Astrocyte of the hippocampus (primary cell): ENCODE data around the gene OTUB2.

Experiments used
- DNase-seq: peaks from one replicate; pipeline ENCODE4 v3.0.0; 2011; ENCODE audit warnings: low read depth, low spot score

The OTUB2 gene

DNA sequence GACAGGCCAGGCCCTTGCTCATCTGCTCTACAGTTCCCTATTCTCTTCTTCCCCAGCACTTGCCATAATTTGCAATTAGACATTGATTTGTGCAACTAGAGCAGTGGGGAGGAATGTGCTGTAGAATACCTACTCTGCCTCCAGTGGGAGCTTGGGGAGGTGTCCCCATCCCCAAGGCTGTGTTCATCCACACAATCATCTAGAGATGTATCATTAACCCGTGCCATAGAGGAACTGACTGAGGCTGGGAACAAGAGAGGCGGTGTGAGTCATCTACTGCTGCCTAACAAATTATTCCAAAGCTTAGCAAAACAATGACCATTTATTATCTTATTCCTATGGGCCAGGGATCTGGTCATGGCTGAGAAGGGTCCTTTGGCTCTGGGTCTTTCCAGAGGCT lies 5.1 kb upstream of the OTUB2 start:
- no peak for DNase-seq

DNA sequence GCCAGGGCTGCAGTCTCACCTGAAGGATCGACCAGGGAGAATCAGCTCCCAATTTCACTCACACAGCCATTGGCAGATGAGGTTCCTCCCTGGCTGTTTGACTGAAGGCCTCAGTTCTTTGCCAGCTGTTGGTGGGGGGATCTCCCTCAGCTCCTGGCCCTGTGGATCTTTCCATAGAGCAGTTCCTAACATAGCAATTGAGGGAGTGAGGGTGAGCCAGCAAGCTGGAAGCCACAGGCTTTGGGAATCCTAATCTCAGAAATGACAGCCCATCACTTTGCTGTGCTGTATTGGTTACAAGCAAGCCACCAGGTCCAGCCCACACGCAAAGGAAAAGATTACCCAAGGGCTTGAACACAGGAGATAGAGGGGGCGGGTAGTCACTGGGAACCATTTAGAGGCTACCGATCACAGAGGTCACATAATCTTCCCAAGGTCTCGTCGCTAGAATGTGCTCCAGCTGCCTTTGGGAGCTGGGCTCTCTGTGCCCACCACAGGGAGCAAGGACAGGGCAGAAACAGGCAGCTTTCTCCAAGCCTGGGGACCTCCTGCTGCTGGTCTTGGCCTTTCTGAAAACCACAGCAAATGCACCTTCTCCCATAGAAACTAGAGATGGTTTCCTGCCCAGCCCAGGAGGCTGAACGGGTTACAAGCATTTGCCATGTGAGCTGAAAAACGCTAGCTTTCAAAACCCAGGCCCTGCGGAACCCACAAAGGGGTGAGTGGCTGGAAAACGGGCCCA lies 4.6 kb upstream of the OTUB2 start:
- DNase-seq, result no peak

DNA sequence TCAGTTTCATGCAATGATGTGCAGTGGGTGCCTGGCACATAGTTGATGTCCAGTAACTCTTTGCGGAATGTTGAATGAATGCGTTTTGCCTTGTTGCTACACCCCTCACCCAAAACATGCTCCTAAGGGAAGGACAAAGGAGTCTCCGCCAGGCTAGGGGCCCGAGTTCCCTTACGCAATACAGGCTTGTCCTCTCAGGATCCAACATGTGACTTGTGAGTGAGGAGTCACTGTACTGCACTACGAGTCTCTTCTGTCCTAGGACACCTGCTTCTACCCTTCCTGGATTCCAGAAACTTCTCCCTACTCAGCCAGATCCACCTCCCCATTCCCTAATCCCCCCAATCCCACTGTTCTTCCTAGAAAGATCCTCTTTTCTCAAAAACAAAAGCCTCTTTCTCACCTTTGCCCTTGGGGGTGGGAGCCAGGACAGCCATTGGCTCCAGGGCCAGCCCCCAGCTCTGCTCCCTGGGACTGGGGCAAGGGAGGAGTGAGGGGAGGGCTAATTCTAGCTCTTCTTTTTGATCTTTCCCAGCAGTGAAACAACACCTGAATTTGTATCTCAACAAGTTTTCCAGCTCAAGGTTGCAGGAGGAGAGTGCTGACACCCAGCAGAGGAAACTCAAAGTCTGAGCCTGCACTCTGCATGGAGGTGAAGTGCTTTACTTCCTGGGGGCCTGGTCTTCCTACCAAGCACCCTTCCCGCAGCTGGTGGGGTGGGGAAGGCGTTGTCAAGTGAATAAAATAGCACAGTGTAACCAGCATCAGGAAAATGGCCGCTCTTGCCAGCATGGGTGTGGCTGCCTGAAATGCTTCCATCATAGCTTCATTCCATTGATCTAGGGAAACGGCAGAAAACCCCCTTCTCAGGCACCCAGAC lies 3.4 kb upstream of the OTUB2 start:
- no peak for DNase-seq

DNA sequence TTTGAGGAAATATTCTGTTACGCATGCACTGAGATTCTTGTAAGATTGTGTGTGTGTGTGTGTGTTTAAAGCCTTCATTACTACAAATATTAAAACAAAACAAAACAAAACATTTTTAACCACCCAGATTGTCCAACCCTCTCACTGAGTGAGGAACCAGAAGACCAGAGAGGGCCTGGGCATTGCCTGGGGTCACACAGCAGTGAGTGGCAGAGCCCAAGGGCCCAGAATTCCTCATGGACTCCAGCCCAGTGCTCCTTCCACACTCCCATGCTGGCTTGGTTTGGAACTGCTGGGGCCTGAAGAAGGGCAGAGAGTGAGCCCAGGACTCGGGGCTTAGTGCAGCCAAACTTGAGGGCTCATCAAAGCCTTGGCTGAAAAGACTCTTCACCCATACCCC lies 1.6 kb upstream of the OTUB2 start:
- no peak for DNase-seq

DNA sequence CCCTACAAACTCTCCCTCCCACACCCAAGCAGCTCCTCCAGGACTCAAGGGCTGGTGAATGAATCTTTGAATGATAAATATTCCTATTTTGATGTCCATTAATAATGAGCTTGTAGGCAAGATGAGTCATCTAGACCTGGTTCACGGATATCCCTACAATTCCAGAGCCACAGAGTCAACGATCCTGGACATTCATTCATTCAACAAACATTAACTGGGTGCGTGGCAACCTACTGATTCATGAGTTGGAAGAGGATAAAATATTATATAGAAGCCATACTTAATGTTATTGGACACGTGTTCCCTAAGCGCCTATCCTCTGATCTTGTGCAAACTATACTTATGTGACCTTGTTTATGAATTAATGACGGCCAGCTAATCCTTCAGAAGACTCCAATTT lies 420 bp upstream of the OTUB2 start:
- no peak for DNase-seq

DNA sequence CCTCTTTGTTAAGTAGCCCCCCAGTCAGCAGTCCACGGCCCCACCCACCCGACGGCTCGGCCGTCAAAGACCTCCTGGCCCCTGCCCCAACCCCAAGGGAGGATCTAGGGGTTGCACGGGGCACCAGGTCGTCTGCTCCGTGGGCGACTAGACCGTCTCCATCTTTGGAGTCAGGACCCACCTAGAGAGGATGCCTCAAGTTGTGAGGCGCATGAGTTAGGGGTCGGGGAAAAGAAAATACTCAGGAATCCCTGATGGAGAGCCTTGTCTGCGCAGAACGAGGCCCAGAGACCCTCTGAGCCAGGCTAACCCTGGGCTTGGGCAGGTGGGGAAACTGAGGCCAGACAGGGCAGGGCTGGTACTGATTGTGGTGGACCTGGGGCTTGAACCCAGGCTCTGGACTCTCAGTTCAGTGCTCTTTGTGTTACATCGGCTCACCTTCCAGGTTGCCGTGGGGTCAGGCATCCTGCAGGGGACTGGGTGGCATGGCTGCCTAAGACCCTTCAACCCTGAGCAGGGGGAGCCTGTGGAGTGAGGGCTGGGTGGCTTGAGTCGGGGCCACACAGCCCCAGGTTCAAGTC lies 839 bp downstream of the OTUB2 start:
- no peak for DNase-seq

DNA sequence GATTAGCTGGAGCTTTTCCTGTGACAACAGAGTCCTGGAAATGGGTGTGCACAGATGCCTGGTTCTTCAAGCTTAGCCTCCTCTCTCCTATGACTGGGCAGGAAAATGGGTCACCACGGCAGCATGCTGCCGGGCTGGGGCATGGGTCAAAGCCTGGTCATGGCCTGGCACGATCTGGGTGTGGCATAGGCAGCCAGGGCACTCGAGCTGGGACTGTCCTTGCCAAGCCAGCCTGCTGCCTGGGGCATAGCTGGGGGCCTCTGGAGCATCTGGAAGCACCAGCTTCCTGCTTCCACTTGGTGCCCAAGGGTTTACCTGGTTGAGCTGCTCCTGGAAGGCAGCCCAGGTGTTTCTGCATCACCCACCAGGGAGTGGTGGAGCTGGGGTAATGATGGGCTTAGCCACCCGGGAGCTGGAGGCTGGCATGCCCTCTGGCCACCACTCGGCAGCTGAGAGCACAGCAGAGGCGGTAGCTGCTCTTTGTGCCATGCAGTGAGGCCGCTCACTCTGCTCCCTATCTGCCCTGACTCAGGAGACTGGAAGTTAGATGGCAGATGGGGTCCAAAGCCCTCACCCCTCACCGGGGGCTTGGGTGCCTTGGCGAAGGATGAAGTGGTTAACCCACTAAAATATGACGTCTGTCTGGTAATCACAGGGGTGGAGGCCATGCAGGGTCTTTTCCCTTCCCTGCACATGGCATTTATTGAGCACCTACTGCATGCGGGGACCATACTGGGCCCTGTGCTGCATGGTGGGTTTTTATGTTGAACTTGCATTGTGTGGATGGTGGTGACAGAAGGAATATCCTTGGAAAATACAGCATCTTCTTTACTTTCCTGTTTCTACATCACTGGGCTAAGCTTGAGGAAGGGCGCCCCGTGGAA lies 1.7 kb downstream of the OTUB2 start:
- no peak for DNase-seq

DNA sequence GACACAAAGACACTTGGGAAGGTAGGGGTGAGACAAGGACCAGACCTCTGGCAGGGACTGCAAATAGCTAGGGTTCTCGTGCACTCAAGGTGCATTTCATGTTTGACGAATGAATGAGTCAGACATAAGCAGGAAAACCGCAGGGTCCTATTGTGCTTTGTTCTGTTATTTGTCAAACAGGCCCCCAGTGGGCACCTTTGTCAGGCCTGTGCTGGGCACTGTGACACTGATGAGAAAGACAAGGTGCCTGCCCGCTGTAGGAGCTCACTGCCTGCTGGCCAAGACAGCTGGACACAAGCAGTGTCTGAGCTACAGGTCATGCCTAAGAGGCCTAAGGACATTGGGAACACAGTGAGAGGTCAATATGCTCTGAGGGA lies 2.3 kb downstream of the OTUB2 start:
- peak; percentile 54 for DNase-seq

DNA sequence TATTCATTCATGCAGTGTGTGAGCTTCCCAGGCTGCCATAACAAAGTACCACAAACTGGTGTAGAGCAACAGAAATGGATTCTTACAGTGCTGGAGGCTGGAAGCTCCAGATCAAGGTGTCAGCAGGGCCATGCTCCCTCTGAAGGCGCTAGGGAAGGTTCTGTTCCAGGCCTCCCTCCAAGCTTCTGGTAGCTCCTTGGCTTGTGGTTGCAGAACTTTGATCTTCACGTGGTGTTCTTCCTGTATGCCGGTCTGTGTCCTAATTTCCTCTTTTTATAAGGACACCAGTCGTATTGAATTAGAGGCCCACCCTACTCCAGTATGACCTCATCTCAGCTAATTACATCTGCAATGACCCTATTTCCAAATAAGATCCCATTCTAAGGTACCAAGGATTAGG lies 3.1 kb downstream of the OTUB2 start:
- no peak for DNase-seq

DNA sequence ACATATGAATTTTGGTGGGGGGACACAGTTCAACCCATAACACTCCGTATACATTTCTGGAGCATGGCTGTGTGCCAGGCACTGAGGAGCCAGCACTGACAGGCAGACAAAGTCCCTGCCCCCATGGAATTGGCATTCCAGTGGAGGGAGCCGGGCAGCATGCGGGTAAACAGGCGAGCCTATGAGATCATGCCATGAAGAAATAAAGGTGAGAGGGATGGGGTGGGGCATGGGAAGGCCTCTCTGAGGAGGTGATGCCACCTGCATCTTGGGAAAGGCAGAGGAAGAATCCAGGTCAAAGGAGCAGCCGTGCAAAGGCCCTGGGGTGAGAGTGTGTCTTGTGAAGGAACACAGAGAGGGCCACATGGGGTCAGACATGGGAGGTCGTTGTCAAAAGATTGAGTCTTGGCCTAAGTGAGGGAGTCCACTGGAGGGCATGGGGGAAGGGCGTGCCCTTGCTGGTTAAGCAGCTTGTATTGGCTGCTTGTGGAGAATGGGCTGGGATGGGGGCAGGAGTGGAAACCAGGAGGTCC lies 3.6 kb downstream of the OTUB2 start:
- DNase-seq, result no peak

DNA sequence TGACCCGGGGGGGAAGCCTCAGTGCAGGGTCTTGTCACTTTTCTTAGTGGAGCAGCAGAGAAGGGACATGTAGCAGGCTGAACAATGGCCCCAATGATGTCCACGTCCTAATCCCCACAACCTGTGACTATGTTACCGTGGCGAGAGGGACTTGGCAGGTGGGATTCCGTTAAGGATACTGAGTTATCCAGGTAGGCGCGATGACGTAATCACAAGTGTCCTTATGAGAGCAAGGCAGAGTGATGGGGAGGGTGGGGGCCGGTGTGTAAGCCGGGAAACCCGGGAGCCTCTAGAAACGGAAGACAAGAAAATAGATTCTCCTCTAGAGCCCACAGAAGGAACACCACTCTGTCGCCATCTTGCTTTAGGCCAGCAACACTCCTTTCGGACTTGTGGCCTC lies 4.4 kb downstream of the OTUB2 start:
- DNase-seq, result no peak

DNA sequence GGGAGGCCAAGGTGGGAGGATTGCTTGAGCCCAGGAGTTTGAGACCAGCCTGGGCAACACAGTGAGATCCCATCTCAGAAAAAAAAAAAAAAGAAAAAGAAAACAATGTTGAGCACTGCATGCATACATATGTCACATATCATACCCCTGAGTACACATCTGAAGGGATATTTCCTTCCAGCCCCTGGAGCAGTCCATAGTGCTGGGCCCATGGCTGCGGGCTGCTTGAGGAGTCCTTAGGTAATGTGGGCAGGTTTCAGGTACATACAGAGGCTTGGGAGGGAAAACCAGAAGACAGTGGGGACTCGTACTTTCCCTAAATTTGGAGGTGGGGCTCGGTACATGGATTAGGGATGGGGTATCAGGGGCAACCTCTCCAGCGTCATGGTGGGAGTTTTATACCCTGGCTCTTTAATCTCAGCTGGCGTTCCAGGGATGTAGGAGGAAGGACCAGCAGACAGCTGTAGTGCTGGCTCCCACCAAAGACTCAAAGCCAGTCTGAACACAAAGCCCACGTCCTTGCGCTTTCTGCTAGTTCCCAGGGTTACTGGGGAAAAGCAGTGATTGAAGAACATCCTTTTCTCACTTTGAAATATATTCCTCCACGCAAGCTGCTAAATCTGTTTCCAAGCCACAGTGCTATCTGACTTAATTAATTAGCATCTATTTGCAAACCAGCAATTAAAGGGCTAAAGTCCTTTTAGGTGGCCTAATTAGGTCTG lies 5.2 kb downstream of the OTUB2 start:
- no peak for DNase-seq

DNA sequence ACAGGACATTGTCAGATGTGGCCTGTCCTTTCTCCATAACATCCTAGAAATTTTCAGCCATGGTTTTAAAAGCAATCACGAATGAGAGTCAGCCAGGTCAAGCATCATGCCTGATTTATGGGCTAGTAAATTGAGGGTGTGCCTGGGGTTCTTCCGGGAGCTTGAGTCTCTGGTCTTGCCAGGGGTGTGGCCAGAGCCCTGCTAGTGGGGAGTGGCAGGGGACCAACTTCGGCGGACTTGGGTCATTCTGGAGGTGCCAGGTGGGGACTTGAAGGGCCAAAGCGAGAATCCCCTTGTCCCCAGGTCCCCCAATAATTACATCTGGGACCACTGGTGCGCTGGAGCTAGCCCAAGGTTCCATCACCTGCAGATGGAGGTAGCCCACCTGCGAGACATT lies 5.7 kb downstream of the OTUB2 start:
- no peak for DNase-seq

DNA sequence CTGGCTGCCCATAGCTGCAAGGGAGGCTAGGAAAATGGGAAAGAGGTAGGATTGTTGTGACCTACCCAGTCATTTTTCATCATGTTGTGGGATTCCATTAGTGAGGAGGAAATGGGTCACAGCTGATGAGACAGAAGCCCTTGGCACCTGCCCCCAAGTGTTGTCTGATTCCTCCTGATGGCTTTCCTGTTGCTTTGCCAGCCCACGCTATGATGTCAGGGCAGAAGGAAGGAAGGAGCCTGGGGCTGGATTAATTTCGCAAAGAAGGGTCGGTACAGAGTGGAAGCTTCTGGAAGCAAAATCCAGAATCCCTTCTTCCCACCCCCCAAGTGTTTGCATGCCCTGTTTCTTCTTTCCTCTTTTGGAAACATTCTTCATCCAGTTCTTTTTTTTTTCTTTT lies 8.7 kb downstream of the OTUB2 start:
- no peak for DNase-seq

DNA sequence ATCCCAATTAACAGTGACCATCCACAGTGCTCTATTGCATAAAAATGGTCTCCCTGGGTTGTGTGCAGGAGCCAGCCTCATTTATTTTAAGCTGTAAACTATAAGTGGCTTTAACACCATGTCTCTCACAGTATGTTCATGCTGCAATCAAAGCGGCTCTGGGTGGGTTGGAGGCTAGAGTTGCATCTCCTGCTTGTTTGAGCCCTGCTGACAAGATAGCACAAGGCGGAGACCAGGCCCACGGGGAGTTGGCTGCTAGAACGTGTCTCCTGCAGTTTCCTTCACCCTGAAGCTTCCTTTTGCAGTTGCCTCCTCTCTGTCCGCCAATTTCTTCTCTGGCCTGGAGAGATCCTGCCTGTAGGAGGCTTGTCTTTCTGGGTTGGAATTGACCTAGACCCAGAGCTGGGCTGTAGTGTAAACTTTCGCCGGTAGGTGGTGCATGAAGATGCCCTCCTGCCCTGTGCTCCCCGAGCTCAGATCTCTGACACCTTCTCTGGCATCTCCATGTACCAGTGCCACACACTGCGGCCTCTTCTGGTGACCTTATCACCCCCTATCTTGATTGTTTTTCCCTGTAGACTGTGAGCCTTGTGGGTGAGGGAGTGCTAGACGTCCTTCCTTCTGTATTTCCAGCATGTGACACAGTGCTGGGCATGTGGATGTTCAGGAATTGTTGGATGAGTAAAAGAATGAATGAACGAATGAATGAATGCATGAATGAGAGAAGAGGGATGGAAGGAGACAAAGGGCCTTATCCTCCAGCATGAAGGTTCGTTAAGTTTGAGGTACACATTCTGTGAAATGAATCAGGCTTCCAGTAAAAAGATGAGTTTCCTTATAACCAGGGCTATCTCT lies 10.4 kb downstream of the OTUB2 start:
- peak; percentile 85 for DNase-seq

DNA sequence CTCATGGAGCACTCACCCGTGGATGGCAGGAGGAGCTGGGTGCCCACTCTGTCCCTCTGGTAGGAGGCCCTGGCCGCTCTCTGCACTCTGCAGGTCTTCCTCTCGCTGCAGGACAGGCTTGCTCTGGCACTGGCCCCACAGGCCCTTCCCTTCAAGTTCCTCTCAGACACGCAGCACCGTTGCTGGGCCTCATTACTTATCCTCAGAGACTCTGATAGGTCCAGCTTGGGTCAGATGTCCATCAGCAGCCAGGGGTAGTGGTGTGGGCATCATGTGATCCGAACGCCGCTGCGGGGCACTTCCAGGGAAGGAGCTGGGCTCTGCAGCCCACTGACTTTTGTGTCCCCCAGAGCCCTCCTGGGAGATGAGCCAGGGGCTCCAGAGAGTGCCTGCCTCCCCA lies 11.8 kb downstream of the OTUB2 start:
- DNase-seq, result no peak

DNA sequence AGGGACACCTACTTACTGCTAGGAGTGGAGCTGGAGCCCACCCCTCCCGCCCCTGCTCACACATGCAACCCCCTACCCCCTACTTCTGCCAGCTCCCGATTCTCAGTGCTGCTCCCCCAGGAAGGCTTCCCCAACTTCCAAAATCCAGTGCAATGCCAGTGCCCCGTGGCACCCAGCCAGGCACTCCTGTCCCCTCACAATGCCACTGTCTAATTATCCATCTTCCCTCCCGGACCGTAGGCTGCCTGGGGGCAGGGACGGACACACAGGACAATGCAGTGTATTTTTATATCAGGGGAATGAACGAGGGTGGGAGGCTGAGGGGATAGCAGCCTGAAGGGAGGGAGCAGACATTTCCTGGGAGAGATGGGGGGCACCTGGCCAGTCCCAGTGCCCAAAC lies 12.4 kb downstream of the OTUB2 start:
- DNase-seq, result no peak

DNA sequence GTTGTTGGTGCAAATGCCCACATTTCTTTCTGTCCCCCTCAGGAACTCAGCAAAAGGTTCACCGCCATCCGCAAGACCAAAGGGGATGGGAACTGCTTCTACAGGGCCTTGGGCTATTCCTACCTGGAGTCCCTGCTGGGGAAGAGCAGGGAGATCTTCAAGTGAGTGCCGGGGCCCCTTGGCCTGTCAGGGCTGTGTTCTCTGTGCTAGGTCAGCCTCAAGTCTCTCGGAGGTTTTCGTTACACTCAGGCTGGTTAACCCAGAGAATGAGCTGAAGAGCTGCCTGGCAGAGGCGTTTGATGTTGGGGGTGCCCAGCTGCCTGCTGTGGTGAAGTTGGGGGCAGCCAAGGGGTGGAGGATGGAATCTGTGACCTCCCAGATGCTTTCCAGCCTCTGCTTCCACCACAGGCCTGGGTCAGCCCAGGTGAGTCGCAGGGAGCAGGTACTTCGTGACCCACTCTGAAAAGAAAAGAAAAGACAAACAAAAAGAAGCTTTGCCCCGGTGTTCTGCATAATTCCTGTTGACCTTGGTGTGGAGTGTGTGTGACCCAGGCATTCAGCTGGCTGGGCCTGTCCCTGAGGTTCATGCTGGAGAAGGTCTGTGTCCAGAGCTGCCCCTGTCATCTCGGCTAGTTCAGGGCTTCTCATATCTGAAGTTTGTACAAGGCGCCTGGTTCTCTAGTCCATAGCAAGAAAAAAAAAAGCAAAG lies 12.9 kb downstream of the OTUB2 start:
- no peak for DNase-seq

DNA sequence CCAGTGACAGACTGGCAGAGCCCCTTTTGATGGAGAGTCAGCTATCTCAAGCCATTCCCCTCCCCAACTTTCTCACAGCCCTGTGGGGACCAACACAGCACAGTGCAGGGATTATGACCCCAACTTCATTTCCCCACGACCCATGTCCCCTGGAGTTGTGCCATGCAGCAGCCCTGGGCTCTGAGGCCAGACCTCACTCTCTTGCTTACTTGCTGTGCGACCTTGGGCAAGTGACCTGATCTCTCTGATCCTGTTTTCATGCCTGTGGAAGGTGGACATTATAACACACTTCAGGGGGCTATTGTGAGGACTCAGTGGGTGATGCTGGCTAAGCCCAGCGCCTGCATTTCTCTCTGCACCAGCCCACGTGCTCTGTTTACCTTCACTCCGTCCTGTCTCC lies 14.1 kb downstream of the OTUB2 start:
- no peak for DNase-seq
